Heart left ventricle (tissue), 16 donors: Measurements from ENCODE around the gene FAM53B. TPM values are rescaled to one million over a fixed set of nuclear protein-coding genes. Genes with fewer than 3 reads are reported as not detected.

Experiments
- ATAC-seq, 4 donors: fragments of 200-7000 bp; cut with Tn5 transposase; one replicate each; pipeline ENCODE4 v1.9.1; 2020 to 2022; ENCODE audit warnings: moderate library complexity in 4 of 4, mild to moderate bottlenecking in 3 of 4, moderate number of reproducible peaks in 1 of 4
- DNase-seq, 5 donors: peaks; one replicate each; pipeline ENCODE4 v3.0.0-alpha.2; 2020
- H3K27ac ChIP-seq, 12 donors: fragments of 200-600 bp; sonication (generic) in 4 of 12; one replicate each; pipeline versions ENCODE4 v1.5.0 to v1.8.0; 2016 to 2022; ENCODE audit warnings: mild to moderate bottlenecking in 2 of 12
- H3K27me3 ChIP-seq, 9 donors: fragments of 200-600 bp; sonication (generic) in 2 of 9; one replicate each; pipeline versions ENCODE4 v1.5.1 to v1.8.0; 2016 to 2022; ENCODE audit warnings: mild to moderate bottlenecking in 3 of 9
- H3K36me3 ChIP-seq, 9 donors: fragments of 200-600 bp; sonication (generic) in 2 of 9; one replicate each; pipeline versions ENCODE4 v1.5.0 to v1.8.0; 2018 to 2022; ENCODE audit warnings: mild to moderate bottlenecking in 2 of 9
- H3K4me1 ChIP-seq, 12 donors: fragments of 200-600 bp; sonication (generic) in 4 of 12; one replicate each; pipeline versions ENCODE4 v1.5.0 to v1.8.0; 2016 to 2022; ENCODE audit warnings: mild to moderate bottlenecking in 3 of 12
- H3K4me3 ChIP-seq, 12 donors: fragments of 200-600 bp; sonication (generic) in 4 of 12; one replicate each; pipeline versions ENCODE4 v1.5.0 to v1.8.0; 2017 to 2022; ENCODE audit warnings: mild to moderate bottlenecking in 9 of 12, moderate library complexity in 4 of 12
- H3K9me3 ChIP-seq, 12 donors: fragments of 200-600 bp; sonication (generic) in 4 of 12; one replicate each; pipeline versions ENCODE4 v1.5.0 to v1.8.0; 2016 to 2022; ENCODE audit warnings: mild to moderate bottlenecking in 1 of 12
- POLR2A ChIP-seq, 2 donors: fragments of 450-650 bp; IDR thresholded peaks; one replicate each; pipeline ENCODE4 v1.6.1; 2017; ENCODE audit warnings: antibody characterized with exemption in 2 of 2, mild to moderate bottlenecking in 2 of 2, moderate library complexity in 2 of 2
- WGBS, 4 donors: extraction: QIAGEN DNeasy Blood & Tissue Kit in 2 of 4; methylation state at CpG; one replicate each; pipeline versions ENCODE4 v1.1.5 to v1.1.7; 2013 to 2018; 5-methylcytosine and 5-hydroxymethylcytosine counted together
- intact Hi-C, 10 donors: fragments of 100-400 bp; cut with DNase I; formaldehyde crosslinking; loops; one replicate each; pipeline versions ENCODE4 v1.11.1 to v1.14.2; 2022
- polyA plus RNA-seq, 2 donors: library from polyadenylated mRNA; stranded (reverse); fragments of 200-250 nt; gene quantifications; one replicate each; pipeline ENCODE4 v1.2.3, GENCODE V29; 2013
- total RNA-seq, 9 donors: library from RNA; depleted of rRNA in 2 of 9; stranded (reverse); fragments of >200 nt in 2 of 9; fragmentation: NEBNext Ultra II Directional in 3 of 9; extraction: Animal tissue kit (Norgen Biotek cat#: 25700) in 3 of 9; gene quantifications; one replicate each; pipeline versions ENCODE4 v1.1.0 to v1.2.4, GENCODE V29; 2016 to 2023
- TF ChIP-seq, protein P1 (sequence below), 12 donors: fragments of 200-600 bp; sonication (generic) in 4 of 12; IDR thresholded peaks; one replicate each; pipeline versions ENCODE4 v1.5.0 to v1.8.0; 2018 to 2022; ENCODE audit warnings: antibody characterized with exemption in 12 of 12, mild to moderate bottlenecking in 5 of 12
- donor health status: ischemic (EF 13 %, LVEDD 7.1; RV severe dilation, severe dysfunction).
- donor health status: healthy with polysubstance abuse.
- donor health status: DM: no; HTN: yes; CAD: no.
- donor health status: DM: no; HTN: no; CAD: no.
- donor health status: ischemic (EF 25% LVEDD 6.9; RV normal size, moderate dysfunction).
- donor health status: ischemic (EF 25% LVEDD 5.7; RV mildly dilated, moderate dysfunction).
- donor health status: healthy.
- donor health status: DM: yes; HTN: yes; CAD: no.
- donor health status: ischemic (EF 35%, LVEDD 5.7; RV mildly dilated, moderate dysfunction).
- donor health status: nonischemic (EF 11% LVEDD 7.7; RV severe dilation, severe dysfunction).
- donor health status: DM: yes; HTN: yes; CAD: no.
- donor health status: PGD.
- donor health status: ischemic (EF 29% LVEDD 5.4; RV normal size, mild dysfunction).
- donor health status: nonischemic (EF 23%, LVEDD 6.1; RV moderate dilation, normal function).

FAM53B gene
- total and polyA plus RNA-seq, 11 donors, result 23.7 to 57.7 (median 35.5) TPM

DNA sequence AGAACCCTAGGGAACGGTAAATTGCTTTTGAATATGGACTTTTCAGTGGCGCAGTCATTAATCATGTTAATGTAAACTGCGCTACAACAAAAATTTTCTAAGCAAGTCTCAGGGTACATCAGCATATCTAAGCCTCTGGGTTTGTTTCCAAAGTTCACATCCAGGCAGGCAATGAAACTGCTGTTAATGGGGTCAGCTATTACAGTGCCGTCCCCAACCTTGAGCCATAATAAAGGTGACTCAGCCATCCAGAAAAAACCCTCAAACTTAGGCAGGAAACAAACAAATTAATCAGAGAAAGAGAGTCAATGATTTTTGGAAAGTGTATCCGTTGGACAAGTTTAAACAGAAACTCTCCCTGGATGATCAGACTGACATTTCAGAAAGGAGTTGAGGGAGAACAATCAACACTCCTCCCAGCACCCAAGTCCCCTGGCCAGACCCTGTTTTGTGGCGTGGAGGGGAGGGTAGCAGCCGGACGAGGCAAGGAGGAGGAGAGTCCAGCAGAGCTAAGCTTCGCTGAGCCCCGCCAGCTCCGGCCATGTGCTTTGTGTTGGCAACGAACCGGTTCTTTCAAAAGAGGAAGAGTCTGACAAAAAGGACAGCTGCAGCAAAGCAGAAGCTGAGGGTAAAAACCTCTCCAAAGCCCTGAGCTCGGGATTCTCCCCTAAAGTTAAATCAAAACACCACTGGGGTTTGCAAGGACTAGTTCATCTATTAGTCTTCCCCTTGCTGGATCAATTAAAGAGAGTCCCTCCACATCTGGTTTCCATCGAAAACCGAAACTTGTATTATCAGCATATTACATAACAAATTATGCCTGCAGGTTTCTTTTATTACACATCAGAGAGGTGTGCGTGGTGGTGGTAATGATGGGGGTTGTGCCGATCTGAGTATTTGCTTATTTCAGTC is 3.6 kb downstream of the FAM53B start:
- peaks cover 41 to 84% (median 77%) of the 10 kb centered on the region in 12 donors for H3K4me1 ChIP-seq
- DNase-seq (peak; percentile 71 to 85 (median 75)), ATAC-seq (peak in 3 of 4 donors; percentile 9 to 32 (median 12))
- no peaks in the 10 kb centered on the region for H3K36me3 ChIP-seq
- H3K9me3 ChIP-seq, result no peaks in the 10 kb centered on the region
- H3K27me3 ChIP-seq, result no peaks in the 10 kb centered on the region
- H3K4me3 ChIP-seq, result peak overlapping the region in 9 of 12 donors; percentile 6 to 89 (median 75)
- TF ChIP-seq POLR2A (IDR thresholded peaks at IDR 0.05), result no peak
- TF ChIP-seq, protein P1, sequence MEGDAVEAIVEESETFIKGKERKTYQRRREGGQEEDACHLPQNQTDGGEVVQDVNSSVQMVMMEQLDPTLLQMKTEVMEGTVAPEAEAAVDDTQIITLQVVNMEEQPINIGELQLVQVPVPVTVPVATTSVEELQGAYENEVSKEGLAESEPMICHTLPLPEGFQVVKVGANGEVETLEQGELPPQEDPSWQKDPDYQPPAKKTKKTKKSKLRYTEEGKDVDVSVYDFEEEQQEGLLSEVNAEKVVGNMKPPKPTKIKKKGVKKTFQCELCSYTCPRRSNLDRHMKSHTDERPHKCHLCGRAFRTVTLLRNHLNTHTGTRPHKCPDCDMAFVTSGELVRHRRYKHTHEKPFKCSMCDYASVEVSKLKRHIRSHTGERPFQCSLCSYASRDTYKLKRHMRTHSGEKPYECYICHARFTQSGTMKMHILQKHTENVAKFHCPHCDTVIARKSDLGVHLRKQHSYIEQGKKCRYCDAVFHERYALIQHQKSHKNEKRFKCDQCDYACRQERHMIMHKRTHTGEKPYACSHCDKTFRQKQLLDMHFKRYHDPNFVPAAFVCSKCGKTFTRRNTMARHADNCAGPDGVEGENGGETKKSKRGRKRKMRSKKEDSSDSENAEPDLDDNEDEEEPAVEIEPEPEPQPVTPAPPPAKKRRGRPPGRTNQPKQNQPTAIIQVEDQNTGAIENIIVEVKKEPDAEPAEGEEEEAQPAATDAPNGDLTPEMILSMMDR (IDR thresholded peaks at IDR 0.05), result no peak
- H3K27ac ChIP-seq, result peak overlapping the region; percentile 58 to 95 (median 84)
- WGBS, 4 donors, result 18 to 25% (median 21%) methylated on average over 18 of the region's 18 CpGs
- intact Hi-C loops, result loop anchor here (1.0 to 5.0 kb wide), 14 partner anchors 18 to 323 kb away; partner anchors contain the start of gene OAT (in 1 of the 10)

DNA sequence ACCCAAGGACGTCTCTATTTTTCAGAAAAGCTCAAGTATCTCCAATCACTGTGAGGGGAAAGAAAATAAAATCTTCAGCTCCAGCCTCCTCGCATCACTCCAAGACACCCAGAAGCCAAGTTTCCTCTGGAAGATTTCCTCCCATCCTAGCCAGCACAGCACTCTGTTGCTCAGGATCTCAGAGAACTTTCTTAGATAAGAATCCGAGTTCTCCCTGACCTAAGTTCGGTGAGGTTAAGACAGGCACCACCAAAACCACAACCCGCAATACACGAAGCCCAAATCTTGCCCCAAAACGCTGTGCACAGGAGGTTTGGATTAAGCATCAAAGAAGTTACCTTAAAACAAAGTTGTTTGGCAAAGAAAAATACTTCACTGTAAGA is 4.2 kb downstream of the FAM53B start:
- Histone ChIP-seq H3K4me3 (peak overlapping the region in 5 of 12 donors; percentile 30 to 89 (median 75)), H3K9me3 (no peaks in the 10 kb centered on the region), H3K27ac (peak overlapping the region; percentile 58 to 95 (median 84)), H3K4me1 (peaks cover 44 to 84% (median 79%) of the 10 kb centered on the region in 12 donors), H3K36me3 (no peaks in the 10 kb centered on the region), H3K27me3 (no peaks in the 10 kb centered on the region)
- TF ChIP-seq POLR2A (IDR thresholded peaks at IDR 0.05), result no peak
- WGBS, 4 donors, result 33 to 46% (median 35%) methylated on average over 7 of the region's 7 CpGs
- intact Hi-C loops, result loop anchor here (2.0 to 10.0 kb wide), 16 partner anchors 17 to 323 kb away; partner anchors contain the start of gene OAT (in 1 of the 10)
- no peak for DNase-seq
- ATAC-seq, result no peak

DNA sequence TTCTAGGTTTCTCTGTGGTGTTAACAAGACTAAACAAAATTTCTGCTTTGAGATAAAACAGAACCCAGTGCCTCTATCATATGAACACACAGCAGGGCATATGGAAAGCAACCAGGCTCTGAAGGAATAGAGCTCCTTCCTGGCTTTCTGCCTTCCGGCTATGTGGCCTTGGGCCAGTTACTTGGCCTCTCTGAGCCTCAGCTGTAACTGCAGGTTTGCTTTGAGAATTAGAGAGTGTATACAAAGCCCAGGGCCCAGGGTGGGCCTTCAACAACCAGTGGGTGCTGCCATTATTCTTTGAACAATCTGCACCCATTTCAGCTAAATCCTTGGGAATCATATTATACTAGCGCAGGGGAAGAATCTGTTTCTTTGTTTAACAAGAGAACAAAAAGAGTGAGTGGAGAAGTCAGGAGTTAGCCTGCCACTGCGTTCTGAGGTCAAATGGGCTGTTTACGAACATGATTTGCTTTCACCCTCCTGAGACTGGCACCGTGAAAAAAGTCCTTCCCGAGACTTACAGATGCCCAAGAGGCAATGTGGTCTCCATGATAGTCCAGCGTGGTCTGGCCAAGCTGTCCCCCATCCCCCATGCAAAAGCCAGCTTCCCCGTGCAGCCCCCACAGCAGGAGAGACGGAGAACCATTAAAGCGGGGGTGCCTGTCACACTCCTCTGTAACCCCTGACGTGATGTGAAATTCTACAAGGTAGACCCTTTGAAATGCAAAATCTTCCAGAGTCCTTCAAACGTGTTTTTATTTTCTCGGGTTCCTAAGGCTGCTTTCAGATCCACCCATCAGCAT is 4.9 kb downstream of the FAM53B start:
- intact Hi-C loops, result loop anchor here (5.0 to 10.0 kb wide), 6 partner anchors 37 to 107 kb away; no protein-coding TSS in a partner anchor
- no peak overlapping the region for H3K4me3 ChIP-seq
- 60 to 72% (median 65%) methylated on average over 12 to 13 of the region's 13 CpGs for WGBS, 4 donors
- no peaks in the 10 kb centered on the region for H3K9me3 ChIP-seq
- TF ChIP-seq, protein P1 (IDR thresholded peaks at IDR 0.05), result no peak
- TF ChIP-seq POLR2A (IDR thresholded peaks at IDR 0.05), result no peak
- ATAC-seq (no peak), DNase-seq (no peak)
- H3K36me3 ChIP-seq, result no peaks in the 10 kb centered on the region
- H3K27ac ChIP-seq, result peak overlapping the region; percentile 58 to 95 (median 84)
- peaks cover 44 to 87% (median 82%) of the 10 kb centered on the region in 12 donors for H3K4me1 ChIP-seq
- H3K27me3 ChIP-seq, result no peaks in the 10 kb centered on the region

DNA sequence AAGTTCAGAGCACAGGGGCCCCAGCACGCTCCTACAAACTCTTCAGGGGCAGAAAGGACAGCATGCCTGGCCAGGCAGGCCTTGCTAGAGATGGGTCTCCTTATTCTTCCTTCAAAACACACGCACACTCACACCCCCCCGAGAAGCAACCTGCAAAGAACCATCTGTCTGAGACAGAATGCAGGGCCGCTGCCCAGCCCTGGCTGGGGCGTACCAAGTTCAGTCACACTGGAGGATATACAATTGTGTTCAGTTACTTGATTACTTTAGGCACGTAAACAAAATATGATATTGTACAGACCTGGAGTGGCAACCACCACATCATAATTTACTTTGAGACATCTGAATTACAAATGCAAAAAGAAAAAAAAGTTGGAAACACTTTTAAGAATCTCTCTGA is 5.7 kb downstream of the FAM53B start:
- intact Hi-C loops, result loop anchor here (5.0 to 10.0 kb wide), 6 partner anchors 36 to 106 kb away; no protein-coding TSS in a partner anchor

More for the DNA sequence above, 5.7 kb downstream of the FAM53B start:
- H3K4me1 ChIP-seq, result peaks cover 50 to 96% (median 90%) of the 10 kb centered on the region in 12 donors
- no peaks in the 10 kb centered on the region for H3K27me3 ChIP-seq
- DNase-seq, result no peak
- no peaks in the 10 kb centered on the region for H3K9me3 ChIP-seq
- H3K27ac ChIP-seq, result peak overlapping the region in 9 of 12 donors; percentile 74 to 94 (median 87)
- WGBS, 4 donors, result 55 to 65% (median 60%) methylated on average over 5 to 6 of the region's 6 CpGs
- no peak overlapping the region for H3K4me3 ChIP-seq
- TF ChIP-seq, protein P1 (IDR thresholded peaks at IDR 0.05), result no peak
- no peak for TF ChIP-seq POLR2A (IDR thresholded peaks at IDR 0.05)
- no peak for ATAC-seq
- H3K36me3 ChIP-seq, result no peaks in the 10 kb centered on the region
